CD14-positive monocyte (primary cell): Measurements from ENCODE around the gene METTL16. TPM values are rescaled to one million over a fixed set of nuclear protein-coding genes. Genes with fewer than 3 reads are reported as not detected.

ENCODE experiments used
- DNase-seq, 3 donors: peaks; one replicate each; pipeline ENCODE4 v3.0.0-alpha.2; 2011 to 2022
- H2AFZ ChIP-seq: 2 replicates; pipeline ENCODE4 v1.6.0; 2012; ENCODE audit warnings: mild to moderate bottlenecking, low read depth, low read length, inconsistent platforms; ENCODE audit not compliant: insufficient read depth, poor library complexity, severe bottlenecking
- H3K27ac ChIP-seq, 2 donors: 1 replicate in 1 of 2; 2 replicates in 1 of 2; pipeline ENCODE4 v1.5.1; 2012 to 2013; ENCODE audit warnings: low read length in 2 of 2, control low read depth in 1 of 2, inconsistent platforms in 1 of 2, low read depth in 1 of 2, mild to moderate bottlenecking in 1 of 2
- H3K27me3 ChIP-seq, 2 donors: one replicate each; pipeline versions ENCODE4 v1.6.0 to v1.6.1; 2011 to 2013; ENCODE audit warnings: low read length in 2 of 2; ENCODE audit not compliant: control insufficient read depth in 2 of 2, insufficient read depth in 2 of 2
- H3K36me3 ChIP-seq, 2 donors: replicated peaks in 1 of 2; 1 replicate in 1 of 2; 2 replicates in 1 of 2; pipeline versions ENCODE4 v1.5.1 to v1.6.1; 2012 to 2013; ENCODE audit warnings: low read length in 2 of 2, control low read depth in 1 of 2, inconsistent platforms in 1 of 2, mild to moderate bottlenecking in 1 of 2; ENCODE audit not compliant: insufficient read depth in 2 of 2, control insufficient read depth in 1 of 2
- H3K4me1 ChIP-seq, 2 donors: 1 replicate in 1 of 2; 2 replicates in 1 of 2; pipeline versions ENCODE4 v1.5.1 to v1.6.1; 2012 to 2013; ENCODE audit warnings: low read length in 2 of 2, control low read depth in 1 of 2, inconsistent platforms in 1 of 2, mild to moderate bottlenecking in 1 of 2, moderate library complexity in 1 of 2; ENCODE audit not compliant: insufficient read depth in 2 of 2, control insufficient read depth in 1 of 2
- H3K4me2 ChIP-seq: replicated peaks from 2 replicates; pipeline ENCODE3; 2012; ENCODE audit warnings: low read length, moderate library complexity, mild to moderate bottlenecking; ENCODE audit not compliant: poor library complexity, severe bottlenecking; ENCODE audit errors: extremely low read depth
- H3K4me3 ChIP-seq, 3 experiments: fragments of 200-600 bp in 1 of 3; sonication (generic) in 1 of 3; replicated peaks in 1 of 3; 1 replicate in 2 of 3; 2 replicates in 1 of 3; pipeline ENCODE4 v1.5.1; 2011 to 2013; ENCODE audit warnings: low read length in 3 of 3, mild to moderate bottlenecking in 3 of 3, control low read depth in 2 of 3, low read depth in 2 of 3, inconsistent platforms in 1 of 3, moderate library complexity in 1 of 3
- H3K79me2 ChIP-seq: 2 replicates; pipeline ENCODE4 v1.6.0; 2012; ENCODE audit warnings: mild to moderate bottlenecking, control low read depth, inconsistent platforms, low read length, moderate library complexity; ENCODE audit not compliant: insufficient read depth
- H3K9ac ChIP-seq: 2 replicates; pipeline ENCODE4 v1.6.0; 2017; ENCODE audit warnings: low read length, mild to moderate bottlenecking; ENCODE audit not compliant: insufficient read depth, poor library complexity, severe bottlenecking
- H3K9me3 ChIP-seq, 2 donors: replicated peaks in 1 of 2; 1 replicate in 1 of 2; 2 replicates in 1 of 2; pipeline versions ENCODE4 v1.5.1 to v1.6.1; 2012 to 2013; ENCODE audit warnings: low read length in 2 of 2, control low read depth in 1 of 2; ENCODE audit not compliant: control insufficient read depth in 1 of 2, insufficient read depth in 1 of 2
- H4K20me1 ChIP-seq: 2 replicates; pipeline ENCODE4 v1.6.0; 2012; ENCODE audit warnings: mild to moderate bottlenecking, low read length, control low read depth, moderate library complexity; ENCODE audit not compliant: insufficient read depth
- H3K27ac Mint-ChIP-seq, 7 donors: one replicate each; pipeline ENCODE4 v1.8.0; 2020; ENCODE audit warnings: mild to moderate bottlenecking in 7 of 7, mixed read lengths in 7 of 7, moderate library complexity in 6 of 7, inconsistent platforms in 2 of 7
- H3K27me3 Mint-ChIP-seq, 3 donors: one replicate each; pipeline ENCODE4 v1.8.0; 2021 to 2022; ENCODE audit warnings: low read depth in 3 of 3, mild to moderate bottlenecking in 3 of 3, mixed read lengths in 3 of 3, moderate library complexity in 3 of 3, inconsistent platforms in 1 of 3
- H3K36me3 Mint-ChIP-seq, 2 donors: one replicate each; pipeline ENCODE4 v1.8.0; 2020; ENCODE audit warnings: mixed read lengths in 2 of 2, inconsistent platforms in 1 of 2, mild to moderate bottlenecking in 1 of 2
- H3K4me1 Mint-ChIP-seq: one replicate; pipeline ENCODE4 v1.8.0; 2020; ENCODE audit warnings: mild to moderate bottlenecking, mixed read lengths
- H3K4me3 Mint-ChIP-seq, 2 donors: one replicate each; pipeline ENCODE4 v1.8.0; 2020; ENCODE audit warnings: mild to moderate bottlenecking in 2 of 2, mixed read lengths in 2 of 2, moderate library complexity in 1 of 2
- H3K9me3 Mint-ChIP-seq, 7 donors: one replicate each; pipeline ENCODE4 v1.8.0; 2020 to 2022; ENCODE audit warnings: mixed read lengths in 7 of 7, mild to moderate bottlenecking in 6 of 7, moderate library complexity in 6 of 7, inconsistent platforms in 2 of 7
- WGBS: methylation state at CpG from one replicate; pipeline ENCODE4 v1.1.5; 2013; ENCODE audit warnings: missing lambda C conversion rate; ENCODE audit not compliant: insufficient coverage; 5-methylcytosine and 5-hydroxymethylcytosine counted together
- intact Hi-C, 2 donors: fragments of 100-400 bp; cut with micrococcal nuclease; formaldehyde crosslinking; loops; one replicate each; pipeline versions ENCODE4 v1.15.0 to v1.15.1; 2023
- polyA plus RNA-seq, 3 donors: library from polyadenylated mRNA; depleted of rRNA in 1 of 3; unstranded in 2 of 3; stranded (reverse) in 1 of 3; fragments of 300-500 nt in 2 of 3; fragments of >200 nt in 1 of 3; fragmentation: Illumina TruSeq in 2 of 3; gene quantifications; 1 replicate in 2 of 3; 2 replicates in 1 of 3; pipeline ENCODE4 v1.2.3, GENCODE V29; 2012 to 2021
- TF ChIP-seq, protein P1 (sequence below): fragments of 200-600 bp; IDR thresholded peaks from one replicate; pipeline ENCODE4 v1.8.0; 2022; ENCODE audit warnings: antibody characterized with exemption, mild to moderate bottlenecking

METTL16 gene
- polyA plus RNA-seq, 3 donors: 3.0 to 8.0 (median 4.7) TPM

DNA sequence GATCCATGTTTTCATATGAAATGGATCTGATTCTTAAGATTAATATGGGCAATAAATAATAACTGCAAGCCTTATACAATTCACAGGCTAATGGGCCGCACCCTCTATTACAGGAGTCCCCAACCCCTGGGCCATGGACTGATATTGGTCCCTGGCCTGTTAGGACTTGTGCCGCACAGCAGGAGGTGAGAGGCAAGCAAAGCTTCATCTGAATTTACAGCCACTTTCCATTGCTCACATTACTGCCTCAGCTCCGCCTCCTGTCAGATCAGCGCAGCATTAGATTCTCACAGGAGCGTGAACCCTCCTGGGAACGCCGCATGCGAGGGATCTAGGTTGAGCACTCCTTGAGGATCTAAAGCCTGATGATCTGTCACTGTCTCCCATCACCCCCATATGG is 26.8 kb downstream of the METTL16 start:
- Histone ChIP-seq H4K20me1 (no peaks in the 10 kb centered on the region), H3K79me2 (peaks cover 65% of the 10 kb centered on the region), H2AFZ (no peak overlapping the region), H3K9ac (no peak overlapping the region), H3K36me3 (no peaks in the 10 kb centered on the region), H3K4me2 (no peak overlapping the region), H3K9me3 (no peaks in the 10 kb centered on the region), H3K27ac (peak overlapping the region in 1 of 2 donors; percentile 53), H3K27me3 (no peaks in the 10 kb centered on the region), H3K4me1 (peaks cover 26% of the 10 kb centered on the region in 2 donors), H3K4me3 (no peak overlapping the region)
- TF ChIP-seq, protein P1, sequence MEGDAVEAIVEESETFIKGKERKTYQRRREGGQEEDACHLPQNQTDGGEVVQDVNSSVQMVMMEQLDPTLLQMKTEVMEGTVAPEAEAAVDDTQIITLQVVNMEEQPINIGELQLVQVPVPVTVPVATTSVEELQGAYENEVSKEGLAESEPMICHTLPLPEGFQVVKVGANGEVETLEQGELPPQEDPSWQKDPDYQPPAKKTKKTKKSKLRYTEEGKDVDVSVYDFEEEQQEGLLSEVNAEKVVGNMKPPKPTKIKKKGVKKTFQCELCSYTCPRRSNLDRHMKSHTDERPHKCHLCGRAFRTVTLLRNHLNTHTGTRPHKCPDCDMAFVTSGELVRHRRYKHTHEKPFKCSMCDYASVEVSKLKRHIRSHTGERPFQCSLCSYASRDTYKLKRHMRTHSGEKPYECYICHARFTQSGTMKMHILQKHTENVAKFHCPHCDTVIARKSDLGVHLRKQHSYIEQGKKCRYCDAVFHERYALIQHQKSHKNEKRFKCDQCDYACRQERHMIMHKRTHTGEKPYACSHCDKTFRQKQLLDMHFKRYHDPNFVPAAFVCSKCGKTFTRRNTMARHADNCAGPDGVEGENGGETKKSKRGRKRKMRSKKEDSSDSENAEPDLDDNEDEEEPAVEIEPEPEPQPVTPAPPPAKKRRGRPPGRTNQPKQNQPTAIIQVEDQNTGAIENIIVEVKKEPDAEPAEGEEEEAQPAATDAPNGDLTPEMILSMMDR: no peak
- intact Hi-C loops: no loop called here
- Mint-ChIP-seq H3K27me3 (no peaks in the 10 kb centered on the region), H3K36me3 (peaks cover 3% of the 10 kb centered on the region in 2 donors), H3K4me1 (peaks cover 43% of the 10 kb centered on the region), H3K4me3 (no peak overlapping the region), H3K9me3 (no peaks in the 10 kb centered on the region), H3K27ac (peak overlapping the region in 4 of 7 donors; percentile 37 to 82 (median 52))
- WGBS: 94% methylated on average over 2 of the region's 8 CpGs
- no peak for DNase-seq

DNA sequence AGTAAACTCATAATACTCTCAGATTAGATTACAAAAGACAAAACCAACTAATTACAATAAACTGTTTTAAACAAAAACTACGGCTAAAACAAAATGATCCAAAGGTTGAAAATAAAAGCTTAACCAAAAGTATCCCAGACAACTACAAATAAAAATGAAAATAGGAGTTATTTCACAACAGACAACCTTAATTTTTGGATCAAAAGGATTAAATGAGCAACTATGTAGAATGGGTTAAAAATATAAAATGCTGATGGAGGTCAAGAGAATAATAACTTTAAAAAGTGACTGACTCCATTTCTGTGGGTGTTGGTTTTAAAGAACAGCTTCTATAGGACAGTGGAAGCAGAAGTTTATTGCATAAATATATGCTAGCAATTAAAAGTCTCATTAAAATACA is 28.6 kb downstream of the METTL16 start:
- Histone ChIP-seq H3K4me3 (no peak overlapping the region), H3K79me2 (peaks cover 65% of the 10 kb centered on the region), H3K36me3 (no peaks in the 10 kb centered on the region), H3K4me2 (no peak overlapping the region), H3K27me3 (no peaks in the 10 kb centered on the region), H2AFZ (no peak overlapping the region), H3K9ac (no peak overlapping the region), H3K9me3 (no peaks in the 10 kb centered on the region), H3K4me1 (peaks cover 31 to 38% of the 10 kb centered on the region in 2 donors), H4K20me1 (no peaks in the 10 kb centered on the region), H3K27ac (no peak overlapping the region)
- H3K36me3 Mint-ChIP-seq: peaks cover 8 to 10% of the 10 kb centered on the region in 2 donors
- no CpG with 5 or more reads among the region's 1 CpG for WGBS
- no peaks in the 10 kb centered on the region for H3K9me3 Mint-ChIP-seq
- no peak overlapping the region for H3K4me3 Mint-ChIP-seq
- intact Hi-C loops: no loop called here
- H3K27ac Mint-ChIP-seq: no peak overlapping the region
- peaks cover 50% of the 10 kb centered on the region for H3K4me1 Mint-ChIP-seq
- DNase-seq: no peak
- no peaks in the 10 kb centered on the region for H3K27me3 Mint-ChIP-seq
- TF ChIP-seq, protein P1: no peak
